PFSK-1 (cell line): ENCODE measurements around the gene GNL1.

Experiments
- FOXP2 ChIP-seq: optimal IDR thresholded peaks from 2 replicates; pipeline ENCODE3; 2011; ENCODE audit warnings: borderline replicate concordance, control low read depth, inconsistent platforms; ENCODE audit not compliant: insufficient read depth; ENCODE audit errors: extremely low read length, extremely low read depth
- POLR2AphosphoS5 ChIP-seq: IDR thresholded peaks from 2 replicates; pipeline ENCODE4 v1.6.1; 2012; ENCODE audit warnings: low read depth, mild to moderate bottlenecking, control low read depth, low read length, moderate library complexity
- SIN3A ChIP-seq: IDR thresholded peaks from 2 replicates; pipeline ENCODE4 v1.6.1; 2012; ENCODE audit warnings: mild to moderate bottlenecking, low read length, moderate library complexity, borderline replicate concordance; ENCODE audit not compliant: insufficient read depth
- TAF1 ChIP-seq: IDR thresholded peaks from 2 replicates; pipeline ENCODE4 v1.6.1; 2012; ENCODE audit warnings: low read length, control low read depth, borderline replicate concordance; ENCODE audit not compliant: insufficient read depth

DNA sequence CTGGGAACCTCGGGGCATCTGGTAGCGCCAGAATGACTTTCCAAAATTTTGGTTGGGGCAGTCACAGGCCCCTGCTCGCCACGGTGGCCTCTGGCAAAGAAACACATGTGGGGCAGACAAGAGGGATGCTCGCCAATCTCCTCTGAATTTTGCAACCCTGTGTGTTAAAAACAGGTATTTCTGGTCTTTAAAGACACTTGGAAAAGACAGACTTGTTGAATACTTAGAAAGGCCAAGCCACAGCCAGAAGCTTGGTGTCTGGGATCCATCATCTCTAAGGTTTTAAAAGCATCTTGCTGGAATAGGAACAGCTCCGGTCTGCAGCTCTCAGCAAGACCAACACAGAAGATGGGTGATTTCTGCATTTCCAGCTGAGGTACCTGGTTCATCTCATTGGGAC, 35.8 kb downstream of the GNL1 start:
- TF ChIP-seq POLR2AphosphoS5 (no peak), FOXP2 (no peak), TAF1 (no peak), SIN3A (no peak)
